A673 (cell line): ENCODE data around the gene TRPM3.

Experiments used
- EZH2 ChIP-seq: fragments of 200-600 bp; sonication (generic); IDR thresholded peaks from 2 replicates; pipeline ENCODE4 v1.6.1; 2017; ENCODE audit warnings: borderline replicate concordance, low read depth, mild to moderate bottlenecking, mixed read lengths, antibody characterized with exemption, low read length; ENCODE audit not compliant: poor library complexity, severe bottlenecking
- TF ChIP-seq, protein P1 (sequence below): fragments of 300-800, 200-600 bp; sonication (generic); conservative IDR thresholded peaks from 2 replicates; pipeline ENCODE4 v1.5.1; 2017; ENCODE audit warnings: low read depth, mild to moderate bottlenecking, antibody characterized with exemption, low read length, moderate library complexity, mixed read lengths

DNA sequence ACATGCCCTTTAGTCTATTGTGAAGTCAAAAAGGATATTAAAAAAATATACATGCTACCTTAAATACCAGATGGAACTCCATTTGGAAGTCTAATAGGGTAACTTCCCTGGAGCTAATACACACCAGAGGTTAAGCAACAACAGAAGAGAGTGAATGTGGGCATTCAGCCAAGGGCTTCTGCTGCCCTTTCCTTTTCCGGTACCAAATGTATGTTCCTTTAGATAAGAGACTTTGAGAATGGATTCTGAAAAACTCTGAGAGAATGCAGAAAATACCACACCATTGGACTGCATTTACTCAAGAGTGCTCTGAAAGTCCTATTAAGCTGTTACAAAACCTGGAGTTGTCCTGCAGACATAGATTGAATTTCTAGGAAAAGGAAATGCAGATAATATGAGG is 23.8 kb upstream of the TRPM3 start:
- TF ChIP-seq, protein P1, sequence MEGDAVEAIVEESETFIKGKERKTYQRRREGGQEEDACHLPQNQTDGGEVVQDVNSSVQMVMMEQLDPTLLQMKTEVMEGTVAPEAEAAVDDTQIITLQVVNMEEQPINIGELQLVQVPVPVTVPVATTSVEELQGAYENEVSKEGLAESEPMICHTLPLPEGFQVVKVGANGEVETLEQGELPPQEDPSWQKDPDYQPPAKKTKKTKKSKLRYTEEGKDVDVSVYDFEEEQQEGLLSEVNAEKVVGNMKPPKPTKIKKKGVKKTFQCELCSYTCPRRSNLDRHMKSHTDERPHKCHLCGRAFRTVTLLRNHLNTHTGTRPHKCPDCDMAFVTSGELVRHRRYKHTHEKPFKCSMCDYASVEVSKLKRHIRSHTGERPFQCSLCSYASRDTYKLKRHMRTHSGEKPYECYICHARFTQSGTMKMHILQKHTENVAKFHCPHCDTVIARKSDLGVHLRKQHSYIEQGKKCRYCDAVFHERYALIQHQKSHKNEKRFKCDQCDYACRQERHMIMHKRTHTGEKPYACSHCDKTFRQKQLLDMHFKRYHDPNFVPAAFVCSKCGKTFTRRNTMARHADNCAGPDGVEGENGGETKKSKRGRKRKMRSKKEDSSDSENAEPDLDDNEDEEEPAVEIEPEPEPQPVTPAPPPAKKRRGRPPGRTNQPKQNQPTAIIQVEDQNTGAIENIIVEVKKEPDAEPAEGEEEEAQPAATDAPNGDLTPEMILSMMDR: no peak
- TF ChIP-seq EZH2: no peak
